ENCODE results near the gene RBBP7. TPM values are rescaled to one million over a fixed set of nuclear protein-coding genes. Genes with fewer than 3 reads are reported as not detected.

RBBP7 gene
- 57.9 TPM for total RNA-seq

- H3K27ac ChIP-seq, result peak within 1 kb of the TSS; percentile 79
- TF ChIP-seq POLR2A (IDR thresholded peaks at IDR 0.05), result peak in 1 of 2 donors; percentile 83
- TF ChIP-seq POLR2AphosphoS5 (IDR thresholded peaks at IDR 0.05; ENCODE audit: insufficient read depth in 1 of 2, low read depth in 1 of 2), result peak; percentile 32 to 97
- TF ChIP-seq CTCF (IDR thresholded peaks at IDR 0.05), result peak in 1 of 3 experiments; percentile 16
- peaks cover 36% of the 10 kb centered on the region for H3K4me1 ChIP-seq
- H3K9me3 ChIP-seq, result no peaks in the 10 kb centered on the region
- peak within 1 kb of the TSS; percentile 48 to 50 for H3K4me3 ChIP-seq
- DNase-seq (ENCODE audit: extremely low spot score in 2 of 2), result peak in 1 of 2 donors; percentile 92
- H3K36me3 ChIP-seq, result no peaks in the 10 kb centered on the region
- H3K27me3 ChIP-seq, result no peaks in the 10 kb centered on the region
- intact Hi-C loops (cut with DNase I), result loop anchor here (10.0 kb wide), 1 partner anchor 155 kb away; the partner anchor contains the start of genes CTPS2 and SYAP1
These were observed at the start of gene RBBP7 for GRCh38 chrX:16870095-16870861. TSS of gene RBBP7 (minus strand) at chrX:16870362. CDS start at chrX:16870053, 309 bp downstream.

- Histone ChIP-seq H3K27me3 (no peaks in the 10 kb centered on the region), H3K27ac (no peak overlapping the region), H3K4me1 (no peaks in the 10 kb centered on the region), H3K4me3 (no peak overlapping the region), H3K36me3 (no peaks in the 10 kb centered on the region), H3K9me3 (no peaks in the 10 kb centered on the region)
- intact Hi-C loops (cut with DNase I), result no loop called here
- TF ChIP-seq CTCF (IDR thresholded peaks at IDR 0.05) (no peak), POLR2AphosphoS5 (IDR thresholded peaks at IDR 0.05; ENCODE audit: insufficient read depth in 1 of 2, low read depth in 1 of 2) (no peak), POLR2A (IDR thresholded peaks at IDR 0.05) (no peak)
- no peak for DNase-seq (ENCODE audit: extremely low spot score in 2 of 2)
These were observed 48.8 kb upstream of the RBBP7 start for GRCh38 chrX:16918979-16919378.

- no peak for DNase-seq (ENCODE audit: extremely low spot score in 2 of 2)
- intact Hi-C loops (cut with DNase I), result no loop called here
- no peak for TF ChIP-seq CTCF (IDR thresholded peaks at IDR 0.05)
- TF ChIP-seq POLR2A (IDR thresholded peaks at IDR 0.05), result no peak
- TF ChIP-seq POLR2AphosphoS5 (IDR thresholded peaks at IDR 0.05; ENCODE audit: insufficient read depth in 1 of 2, low read depth in 1 of 2), result no peak
- Histone ChIP-seq H3K27me3 (no peaks in the 10 kb centered on the region), H3K4me1 (no peaks in the 10 kb centered on the region), H3K9me3 (no peaks in the 10 kb centered on the region), H3K27ac (no peak overlapping the region), H3K36me3 (no peaks in the 10 kb centered on the region), H3K4me3 (no peak overlapping the region)
These were observed 47.0 kb upstream of the RBBP7 start for GRCh38 chrX:16917120-16917519.

GRCh38 chrX:16916561-16916960 lies 46.4 kb upstream of the RBBP7 start:
- H3K27me3 ChIP-seq, result no peaks in the 10 kb centered on the region
- H3K4me1 ChIP-seq, result no peaks in the 10 kb centered on the region
- TF ChIP-seq CTCF (IDR thresholded peaks at IDR 0.05) (no peak), POLR2A (IDR thresholded peaks at IDR 0.05) (no peak), POLR2AphosphoS5 (IDR thresholded peaks at IDR 0.05; ENCODE audit: insufficient read depth in 1 of 2, low read depth in 1 of 2) (no peak)
- H3K27ac ChIP-seq, result no peak overlapping the region
- DNase-seq (ENCODE audit: extremely low spot score in 2 of 2), result no peak
- H3K36me3 ChIP-seq, result no peaks in the 10 kb centered on the region
- H3K4me3 ChIP-seq, result no peak overlapping the region
- intact Hi-C loops (cut with DNase I), result no loop called here
- no peaks in the 10 kb centered on the region for H3K9me3 ChIP-seq

GRCh38 chrX:16914058-16914457 lies 43.9 kb upstream of the RBBP7 start:
- TF ChIP-seq POLR2AphosphoS5 (IDR thresholded peaks at IDR 0.05; ENCODE audit: insufficient read depth in 1 of 2, low read depth in 1 of 2) (no peak), CTCF (IDR thresholded peaks at IDR 0.05) (no peak), POLR2A (IDR thresholded peaks at IDR 0.05) (no peak)

More at GRCh38 chrX:16914058-16914457, 43.9 kb upstream of the RBBP7 start:
- no peaks in the 10 kb centered on the region for H3K27me3 ChIP-seq
- H3K4me1 ChIP-seq, result no peaks in the 10 kb centered on the region
- no peak overlapping the region for H3K27ac ChIP-seq
- H3K4me3 ChIP-seq, result no peak overlapping the region
- no peak for DNase-seq (ENCODE audit: extremely low spot score in 2 of 2)
- no peaks in the 10 kb centered on the region for H3K9me3 ChIP-seq
- H3K36me3 ChIP-seq, result no peaks in the 10 kb centered on the region
- intact Hi-C loops (cut with DNase I), result no loop called here

Data from vagina (tissue), 2 donors.